NCI-H2227 (cell line): ENCODE measurements around the gene WDR4.
A peak's percentile ranks its signal among the peaks of the same experiment; 100 is the strongest.
"Not testable (repeated sequence)": the region's sequence is repeated elsewhere in the genome, so short reads cannot be mapped to it uniquely, and the experiment has no call there.

Experiments used
- DNase-seq: peaks from one replicate; lab custom pipeline; 2025; ENCODE audit not compliant: unreplicated experiment; lab: John Stamatoyannopoulos, UW

The WDR4 gene, protein sequence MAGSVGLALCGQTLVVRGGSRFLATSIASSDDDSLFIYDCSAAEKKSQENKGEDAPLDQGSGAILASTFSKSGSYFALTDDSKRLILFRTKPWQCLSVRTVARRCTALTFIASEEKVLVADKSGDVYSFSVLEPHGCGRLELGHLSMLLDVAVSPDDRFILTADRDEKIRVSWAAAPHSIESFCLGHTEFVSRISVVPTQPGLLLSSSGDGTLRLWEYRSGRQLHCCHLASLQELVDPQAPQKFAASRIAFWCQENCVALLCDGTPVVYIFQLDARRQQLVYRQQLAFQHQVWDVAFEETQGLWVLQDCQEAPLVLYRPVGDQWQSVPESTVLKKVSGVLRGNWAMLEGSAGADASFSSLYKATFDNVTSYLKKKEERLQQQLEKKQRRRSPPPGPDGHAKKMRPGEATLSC

DNA sequence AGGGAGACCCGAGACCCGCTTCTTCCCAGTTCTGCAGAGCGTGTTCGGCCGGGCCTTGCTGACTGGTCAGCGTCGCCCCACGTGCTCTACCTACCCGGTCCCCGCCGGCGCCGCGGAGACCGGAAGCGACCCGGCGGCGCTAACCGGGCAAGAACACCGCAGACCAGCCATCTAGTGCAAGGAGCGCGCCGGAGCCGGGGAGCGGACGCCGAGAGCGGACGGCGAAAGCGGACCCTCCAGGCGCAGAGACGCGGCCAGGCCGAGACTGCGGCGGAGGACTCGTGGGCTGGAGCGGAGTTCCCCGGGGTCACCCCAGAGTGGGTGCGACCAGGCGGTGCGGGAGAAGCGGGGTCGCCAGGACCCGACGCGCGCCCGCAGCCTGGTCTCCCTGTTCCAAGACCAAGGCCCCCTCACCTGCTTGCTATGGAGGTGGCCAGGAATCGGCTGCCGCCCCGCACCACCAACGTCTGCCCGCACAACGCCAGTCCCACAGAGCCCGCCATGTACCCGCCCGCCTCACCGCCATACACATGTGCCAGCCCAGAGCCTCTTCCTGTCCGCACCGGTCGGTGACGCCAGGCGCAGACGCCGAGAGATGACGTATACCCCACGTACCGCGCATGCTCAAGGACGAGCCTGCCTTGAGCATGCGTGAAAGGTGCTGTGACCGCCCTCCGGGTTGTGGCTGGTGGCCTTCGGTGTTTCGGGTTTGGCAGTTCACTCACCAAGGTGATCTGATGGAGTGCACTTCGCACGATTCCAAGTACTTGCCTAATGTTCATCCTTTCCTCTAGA is at the start of gene WDR4:
WDR4 (minus strand) TSS at position 547 of the 795 bp plus-strand sequence; CDS start at position 503, 44 bp downstream.
- DNase-seq, result peak; percentile 99

- DNase-seq, result not testable (repeated sequence)
Measured at GRCh38 chr21:42927474-42928200, 48.3 kb upstream of the WDR4 start.

DNA sequence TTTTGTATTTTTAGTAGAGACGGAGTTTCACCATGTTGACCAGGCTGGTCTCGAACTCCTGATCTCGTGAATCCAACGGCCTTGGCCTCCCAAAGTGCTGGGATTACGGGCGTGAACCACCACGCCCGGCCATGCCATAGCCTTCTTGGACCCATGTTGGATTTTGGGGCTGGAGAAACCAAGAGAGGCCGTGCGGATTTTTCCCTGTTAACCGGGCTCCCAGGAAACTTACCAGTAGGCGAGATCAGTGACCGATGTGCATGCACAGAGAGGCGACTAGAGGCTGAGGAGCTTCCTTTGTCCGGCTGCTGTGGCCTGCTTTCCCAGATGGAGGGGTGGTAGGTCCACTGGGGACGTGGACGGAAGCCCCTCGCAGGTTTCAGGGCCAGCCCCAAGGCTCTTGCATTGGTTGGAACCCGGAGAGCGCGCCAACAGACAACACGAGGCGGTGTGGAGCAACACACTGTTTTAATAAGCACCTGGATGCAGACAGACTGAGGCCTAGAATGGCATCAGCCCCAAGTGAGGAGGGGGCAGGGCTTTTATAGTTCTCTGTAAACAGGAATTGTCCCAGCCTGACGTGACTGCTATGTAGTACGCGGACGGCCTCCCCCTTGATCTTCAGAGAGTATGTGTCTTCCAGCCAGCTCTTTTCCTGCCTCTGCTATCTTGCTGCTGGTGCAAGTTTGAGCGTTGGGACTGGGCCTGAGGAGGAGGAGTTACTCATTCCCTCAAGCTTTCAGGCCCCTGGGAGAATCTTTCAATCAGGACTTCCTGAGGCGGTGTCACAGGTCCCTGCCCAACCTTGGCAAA is 46.0 kb upstream of the WDR4 start, which contains the start of gene ERVH48-1:
ERVH48-1 (minus strand) TSS at position 517 of the 813 bp plus-strand sequence. CDS start 6,624 bp downstream, outside the sequence.
- no peak for DNase-seq

- DNase-seq, result no peak
Measured at GRCh38 chr21:42924433-42924751, 45.1 kb upstream of the WDR4 start.

GRCh38 chr21:42923553-42924432 is 44.5 kb upstream of the WDR4 start:
- peak; percentile 74 for DNase-seq

DNA sequence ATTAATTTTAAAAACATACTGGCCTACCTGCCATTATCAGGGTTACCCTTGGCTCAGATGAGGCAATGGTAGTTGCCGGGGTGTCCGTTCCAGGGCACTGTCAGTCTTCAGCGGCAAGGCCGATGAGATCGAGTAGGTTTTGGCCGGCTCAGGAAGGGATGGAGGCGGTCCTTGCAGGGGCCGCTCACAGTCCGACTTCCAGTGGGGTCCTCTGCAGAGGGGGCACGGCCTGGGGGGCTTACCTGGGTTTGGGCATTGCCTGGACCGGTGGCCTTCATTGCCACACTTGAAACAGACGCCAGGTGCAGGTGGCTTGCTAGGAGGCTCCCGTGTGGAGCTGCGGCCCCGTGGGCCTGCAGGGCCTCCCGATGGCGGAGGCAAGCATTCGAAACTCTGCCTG is 43.6 kb upstream of the WDR4 start:
- no peak for DNase-seq

- no peak for DNase-seq
Measured at GRCh38 chr21:42921927-42922326, 42.6 kb upstream of the WDR4 start.

DNA sequence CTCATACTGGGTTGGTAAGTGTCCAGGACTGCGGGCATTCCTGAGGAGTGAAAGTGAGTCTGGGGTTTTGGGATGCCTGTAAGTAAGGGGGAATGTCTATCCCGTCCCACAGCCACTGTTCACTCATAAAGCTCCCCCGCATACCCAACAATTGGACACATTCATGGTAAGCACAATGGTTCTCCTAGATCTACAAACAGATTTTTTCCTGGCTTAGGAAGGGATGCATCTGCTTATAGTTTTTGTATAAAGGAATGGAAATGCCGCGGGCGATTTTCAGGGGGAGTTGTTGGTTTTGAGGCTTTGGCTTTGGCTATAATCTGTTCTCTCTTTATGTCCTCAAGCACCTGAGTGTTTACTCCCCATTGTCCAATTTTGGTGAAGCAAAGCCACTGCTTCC is 39.0 kb upstream of the WDR4 start:
- no peak for DNase-seq

DNA sequence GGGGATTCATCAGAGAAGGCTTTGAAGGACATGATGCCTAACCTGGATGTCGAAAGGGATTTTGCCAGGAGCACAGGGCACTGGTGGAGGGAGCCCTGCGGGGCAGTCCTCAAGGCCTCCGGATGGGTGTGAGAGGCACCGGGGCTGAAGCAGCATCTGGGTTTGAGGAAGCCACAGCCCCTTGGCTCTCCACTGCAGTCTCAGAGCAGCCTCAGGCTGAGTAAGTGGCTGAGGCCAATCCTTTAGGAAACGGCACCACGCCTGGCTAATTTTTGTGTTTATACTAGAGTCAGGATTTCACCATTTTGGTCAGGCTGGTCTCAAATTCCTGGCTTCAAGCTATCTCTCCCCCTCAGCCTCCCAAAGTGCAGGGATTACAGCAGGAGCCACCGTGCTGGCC is 34.1 kb upstream of the WDR4 start:
- no peak for DNase-seq

GRCh38 chr21:42911920-42912319 is 32.6 kb upstream of the WDR4 start:
- not testable (repeated sequence) for DNase-seq

GRCh38 chr21:42908484-42908883 is 29.1 kb upstream of the WDR4 start:
- not testable (repeated sequence) for DNase-seq

DNA sequence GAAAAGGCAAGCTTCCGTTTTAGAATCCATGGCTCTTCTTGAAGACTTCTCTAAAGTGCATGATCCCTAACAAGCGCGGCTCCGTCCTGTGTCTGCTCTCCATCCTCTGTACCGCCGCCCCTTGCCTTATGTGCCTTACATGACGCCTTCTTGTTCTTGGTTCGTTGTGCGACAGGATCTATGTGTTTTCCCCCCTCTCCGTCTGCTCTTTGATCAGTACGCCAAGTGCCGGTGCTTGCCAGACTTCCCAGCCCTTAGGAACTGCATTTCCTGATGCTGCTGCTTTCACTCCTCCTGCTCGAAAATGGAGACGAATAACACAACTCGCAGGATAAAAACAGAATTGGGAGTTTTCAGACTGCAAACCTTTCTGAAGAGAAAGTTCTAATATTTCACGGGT is 26.9 kb upstream of the WDR4 start:
- DNase-seq, result no peak

GRCh38 chr21:42905195-42905594 is 25.9 kb upstream of the WDR4 start:
- no peak for DNase-seq

DNA sequence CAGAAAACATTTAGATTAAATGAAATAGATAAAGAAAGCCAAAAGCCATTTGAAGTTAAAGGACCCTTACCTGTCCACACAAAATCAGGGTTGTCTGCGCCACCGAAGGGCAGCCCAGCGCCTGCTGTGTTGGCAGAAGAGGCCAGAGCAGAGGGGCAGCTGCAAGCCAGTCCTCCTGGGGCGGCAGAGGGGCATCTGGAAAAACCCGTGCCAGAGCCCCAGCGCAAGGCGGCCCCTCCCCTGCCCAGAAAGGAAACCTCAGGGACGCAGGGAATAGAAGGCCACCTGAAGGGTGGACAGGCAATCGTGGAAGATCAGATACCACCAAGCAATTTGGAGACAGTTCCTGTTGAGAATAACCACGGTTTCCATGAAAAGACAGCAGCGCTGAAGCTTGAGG is 24.5 kb upstream of the WDR4 start:
- DNase-seq, result no peak

DNA sequence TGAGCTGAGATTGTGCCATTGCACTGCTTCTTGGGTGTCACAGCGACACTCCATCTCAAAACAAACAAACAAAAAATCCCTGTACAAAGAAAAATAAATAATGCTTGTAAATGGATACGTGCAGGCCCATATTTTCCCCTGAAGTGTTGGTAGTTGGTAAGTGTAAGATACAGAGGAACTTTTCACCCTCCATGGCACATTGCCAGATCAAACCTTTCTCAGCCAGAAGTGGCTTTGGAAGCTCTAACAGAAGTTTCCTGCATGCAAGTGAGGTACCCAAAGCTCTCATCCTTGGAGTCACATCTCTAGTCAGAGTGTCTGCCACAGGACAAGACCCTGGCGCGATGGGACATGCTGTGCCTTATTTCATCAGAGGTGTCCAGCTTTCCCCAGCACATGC is 21.1 kb upstream of the WDR4 start:
- no peak for DNase-seq

- peak; percentile 100 for DNase-seq
Measured at GRCh38 chr21:42892931-42893755, 13.8 kb upstream of the WDR4 start, which contains the start of gene NDUFV3. Gene NDUFV3, plus strand, starts transcription at chr21:42893309. Its CDS starts 25 bp downstream, at chr21:42893334.

- no peak for DNase-seq
Measured at GRCh38 chr21:42892582-42892930, 13.2 kb upstream of the WDR4 start.

- DNase-seq, result no peak
Measured at GRCh38 chr21:42887326-42887725, 8.0 kb upstream of the WDR4 start.

DNA sequence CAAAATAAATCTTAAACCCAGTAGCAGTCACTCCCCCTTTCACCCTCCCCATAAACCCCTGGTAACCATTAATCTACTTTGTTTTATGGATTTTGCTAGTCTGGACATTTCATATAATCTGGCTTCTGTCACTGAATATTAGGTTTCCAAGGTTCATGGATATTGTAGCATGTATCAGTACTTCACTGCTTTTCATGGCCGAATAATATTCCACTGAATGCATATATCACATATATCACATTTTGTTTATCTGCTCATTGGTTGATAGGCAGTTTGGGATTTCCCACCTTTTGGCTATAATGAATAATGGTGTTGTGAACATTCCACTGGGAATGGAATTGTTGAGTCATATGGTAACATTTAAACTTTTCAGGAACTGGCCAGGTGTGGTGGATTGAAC is 4.6 kb upstream of the WDR4 start:
- DNase-seq, result no peak
